ENCODE data around the gene PEG3.

DNA sequence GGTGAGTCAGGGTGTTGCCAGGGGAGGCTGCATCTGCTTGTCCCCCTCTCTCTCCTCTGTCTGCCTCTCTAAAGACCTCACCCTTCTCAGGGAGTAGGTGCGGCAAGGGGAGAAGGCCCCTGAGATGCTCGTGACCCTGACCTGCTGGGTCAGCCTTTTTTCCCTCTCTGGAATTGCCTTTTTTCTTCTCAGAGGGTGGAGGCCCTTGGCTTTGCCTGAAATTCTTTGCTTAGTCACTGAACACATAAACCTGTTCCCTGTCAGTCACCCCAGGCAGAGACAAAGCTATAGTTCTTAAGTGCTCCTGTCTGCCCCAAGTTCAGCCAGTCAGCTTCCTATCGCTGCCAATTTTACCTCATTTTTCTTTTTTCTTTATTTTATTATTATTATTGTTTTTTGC is 35.2 kb upstream of the PEG3 start:
- TF ChIP-seq, protein P1, sequence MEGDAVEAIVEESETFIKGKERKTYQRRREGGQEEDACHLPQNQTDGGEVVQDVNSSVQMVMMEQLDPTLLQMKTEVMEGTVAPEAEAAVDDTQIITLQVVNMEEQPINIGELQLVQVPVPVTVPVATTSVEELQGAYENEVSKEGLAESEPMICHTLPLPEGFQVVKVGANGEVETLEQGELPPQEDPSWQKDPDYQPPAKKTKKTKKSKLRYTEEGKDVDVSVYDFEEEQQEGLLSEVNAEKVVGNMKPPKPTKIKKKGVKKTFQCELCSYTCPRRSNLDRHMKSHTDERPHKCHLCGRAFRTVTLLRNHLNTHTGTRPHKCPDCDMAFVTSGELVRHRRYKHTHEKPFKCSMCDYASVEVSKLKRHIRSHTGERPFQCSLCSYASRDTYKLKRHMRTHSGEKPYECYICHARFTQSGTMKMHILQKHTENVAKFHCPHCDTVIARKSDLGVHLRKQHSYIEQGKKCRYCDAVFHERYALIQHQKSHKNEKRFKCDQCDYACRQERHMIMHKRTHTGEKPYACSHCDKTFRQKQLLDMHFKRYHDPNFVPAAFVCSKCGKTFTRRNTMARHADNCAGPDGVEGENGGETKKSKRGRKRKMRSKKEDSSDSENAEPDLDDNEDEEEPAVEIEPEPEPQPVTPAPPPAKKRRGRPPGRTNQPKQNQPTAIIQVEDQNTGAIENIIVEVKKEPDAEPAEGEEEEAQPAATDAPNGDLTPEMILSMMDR (IDR thresholded peaks at IDR 0.05; ENCODE audit: low read depth, low read length, missing input control) = no peak
- TF ChIP-seq GABPA (IDR thresholded peaks at IDR 0.05 in 1 of 2, conservative IDR thresholded peaks at IDR 0.05 in 1 of 2) = no peak
- TF ChIP-seq, protein P2, sequence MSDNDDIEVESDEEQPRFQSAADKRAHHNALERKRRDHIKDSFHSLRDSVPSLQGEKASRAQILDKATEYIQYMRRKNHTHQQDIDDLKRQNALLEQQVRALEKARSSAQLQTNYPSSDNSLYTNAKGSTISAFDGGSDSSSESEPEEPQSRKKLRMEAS (IDR thresholded peaks at IDR 0.05) = no peak
- TF ChIP-seq EGR1 (IDR thresholded peaks at IDR 0.05; ENCODE audit: low read depth in 2 of 2) = no peak
- TF ChIP-seq JUND (IDR thresholded peaks at IDR 0.05) = no peak
- TF ChIP-seq, protein P3, sequence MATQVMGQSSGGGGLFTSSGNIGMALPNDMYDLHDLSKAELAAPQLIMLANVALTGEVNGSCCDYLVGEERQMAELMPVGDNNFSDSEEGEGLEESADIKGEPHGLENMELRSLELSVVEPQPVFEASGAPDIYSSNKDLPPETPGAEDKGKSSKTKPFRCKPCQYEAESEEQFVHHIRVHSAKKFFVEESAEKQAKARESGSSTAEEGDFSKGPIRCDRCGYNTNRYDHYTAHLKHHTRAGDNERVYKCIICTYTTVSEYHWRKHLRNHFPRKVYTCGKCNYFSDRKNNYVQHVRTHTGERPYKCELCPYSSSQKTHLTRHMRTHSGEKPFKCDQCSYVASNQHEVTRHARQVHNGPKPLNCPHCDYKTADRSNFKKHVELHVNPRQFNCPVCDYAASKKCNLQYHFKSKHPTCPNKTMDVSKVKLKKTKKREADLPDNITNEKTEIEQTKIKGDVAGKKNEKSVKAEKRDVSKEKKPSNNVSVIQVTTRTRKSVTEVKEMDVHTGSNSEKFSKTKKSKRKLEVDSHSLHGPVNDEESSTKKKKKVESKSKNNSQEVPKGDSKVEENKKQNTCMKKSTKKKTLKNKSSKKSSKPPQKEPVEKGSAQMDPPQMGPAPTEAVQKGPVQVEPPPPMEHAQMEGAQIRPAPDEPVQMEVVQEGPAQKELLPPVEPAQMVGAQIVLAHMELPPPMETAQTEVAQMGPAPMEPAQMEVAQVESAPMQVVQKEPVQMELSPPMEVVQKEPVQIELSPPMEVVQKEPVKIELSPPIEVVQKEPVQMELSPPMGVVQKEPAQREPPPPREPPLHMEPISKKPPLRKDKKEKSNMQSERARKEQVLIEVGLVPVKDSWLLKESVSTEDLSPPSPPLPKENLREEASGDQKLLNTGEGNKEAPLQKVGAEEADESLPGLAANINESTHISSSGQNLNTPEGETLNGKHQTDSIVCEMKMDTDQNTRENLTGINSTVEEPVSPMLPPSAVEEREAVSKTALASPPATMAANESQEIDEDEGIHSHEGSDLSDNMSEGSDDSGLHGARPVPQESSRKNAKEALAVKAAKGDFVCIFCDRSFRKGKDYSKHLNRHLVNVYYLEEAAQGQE (IDR thresholded peaks at IDR 0.05) = no peak
- no peak for TF ChIP-seq YY1 (IDR thresholded peaks at IDR 0.05)

All from liver (tissue), 3 donors.